Right cardiac atrium (tissue), 5 donors: ENCODE data around the gene TRAPPC2L. TPM values are rescaled to one million over a fixed set of nuclear protein-coding genes. Genes with fewer than 3 reads are reported as not detected.

Source experiments
- ATAC-seq, 2 donors: fragments of 200-7000 bp; cut with Tn5 transposase; one replicate each; pipeline versions ENCODE4 v1.8.0 to v1.9.1; 2020; ENCODE audit warnings: moderate library complexity in 2 of 2, mild to moderate bottlenecking in 1 of 2
- DNase-seq, 3 donors: peaks; one replicate each; pipeline ENCODE4 v3.0.0-alpha.2; 2020
- H3K27ac ChIP-seq: one replicate; pipeline ENCODE4 v1.5.1; 2013; ENCODE audit warnings: mild to moderate bottlenecking, low read length, control low read depth, moderate library complexity
- H3K27me3 ChIP-seq: one replicate; pipeline ENCODE4 v1.6.1; 2013; ENCODE audit not compliant: control insufficient read depth, insufficient read depth
- H3K4me1 ChIP-seq: one replicate; pipeline ENCODE4 v1.6.1; 2013; ENCODE audit warnings: low read length; ENCODE audit not compliant: control insufficient read depth, insufficient read depth
- H3K4me3 ChIP-seq: one replicate; pipeline ENCODE4 v1.5.1; 2013; ENCODE audit warnings: low read length, control low read depth
- H3K9me3 ChIP-seq: one replicate; pipeline ENCODE4 v1.6.1; 2013; ENCODE audit warnings: low read length; ENCODE audit not compliant: control insufficient read depth
- WGBS: extraction: QIAGEN DNeasy Blood & Tissue Kit; methylation state at CpG from one replicate; pipeline ENCODE4 v1.1.7; 2013; 5-methylcytosine and 5-hydroxymethylcytosine counted together
- intact Hi-C, 4 donors: fragments of 100-400 bp; cut with DNase I; formaldehyde crosslinking; loops; one replicate each; pipeline versions ENCODE4 v1.11.0 to v1.14.0; 2022 to 2023
- polyA plus RNA-seq: library from polyadenylated mRNA; stranded (reverse); fragments of 200-250 nt; gene quantifications from one replicate; pipeline ENCODE4 v1.2.3, GENCODE V29; 2013
- total RNA-seq, 4 donors: library from RNA; stranded (reverse); fragmentation: NEBNext Ultra II Directional; extraction: Animal tissue kit (Norgen Biotek cat#: 25700); gene quantifications; one replicate each; pipeline ENCODE4 v1.2.1, GENCODE V29; 2021
- donor health status: healthy with polysubstance abuse.
- donor health status: DM: no; HTN: yes; CAD: no.
- donor health status: DM: no; HTN: no; CAD: no.
- donor health status: DM: no; HTN: yes; CAD: no; lungs with severe emphysema.
- donor health status: DM: yes; HTN: yes; CAD: no.

The TRAPPC2L gene
- total and polyA plus RNA-seq, 5 donors = 43.7 to 61.5 (median 49.6) TPM

DNA sequence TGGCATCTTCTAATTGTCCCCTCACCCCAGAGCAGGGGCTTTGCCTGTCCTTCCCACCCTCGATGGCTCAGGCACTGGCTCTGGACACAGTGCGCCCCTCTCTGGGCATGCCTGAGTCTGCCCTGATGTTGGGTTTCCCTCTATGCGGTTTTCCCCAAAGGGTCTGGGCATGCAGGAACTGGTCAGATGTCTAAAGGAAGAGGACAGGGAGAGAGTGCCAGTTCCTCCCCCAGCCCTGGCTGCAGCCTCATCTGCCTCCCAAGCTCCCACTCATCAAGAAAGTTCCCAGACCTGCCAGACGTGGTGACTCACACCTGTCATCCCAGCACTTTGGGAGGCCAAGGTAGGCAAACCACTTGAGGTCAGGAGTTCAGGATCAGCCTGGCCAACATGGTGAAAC is 50.8 kb downstream of the TRAPPC2L start:
- intact Hi-C loops = no loop called here
- WGBS = 80% methylated on average over 4 of the region's 4 CpGs
- DNase-seq (no peak), ATAC-seq (no peak)
- Histone ChIP-seq H3K27ac (no peak overlapping the region), H3K27me3 (no peaks in the 10 kb centered on the region), H3K4me3 (no peak overlapping the region), H3K4me1 (no peaks in the 10 kb centered on the region), H3K9me3 (no peaks in the 10 kb centered on the region)

DNA sequence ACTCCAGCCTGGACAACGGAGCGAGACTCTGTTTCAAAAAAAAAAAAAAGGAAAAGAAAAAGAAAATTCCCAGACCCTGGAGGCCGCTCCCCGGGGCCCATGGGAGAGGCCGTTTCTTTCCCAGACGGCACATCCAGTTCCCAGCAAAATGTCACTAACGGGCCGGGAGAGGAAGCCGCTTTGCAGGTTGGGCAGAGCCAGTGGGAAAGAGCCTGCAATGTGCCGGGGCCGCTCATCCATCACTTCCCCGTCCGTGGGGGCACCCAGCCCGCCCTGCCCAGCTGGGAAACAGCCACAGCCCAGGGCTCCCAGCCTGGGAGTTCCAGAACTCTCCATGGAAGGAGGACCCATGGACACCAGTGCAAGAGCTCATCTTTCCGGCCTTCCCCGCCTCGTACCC is 51.4 kb downstream of the TRAPPC2L start:
- H3K27me3 ChIP-seq = no peaks in the 10 kb centered on the region
- H3K4me3 ChIP-seq = no peak overlapping the region
- ATAC-seq = no peak
- H3K27ac ChIP-seq = no peak overlapping the region
- no peaks in the 10 kb centered on the region for H3K9me3 ChIP-seq
- 73% methylated on average over 17 of the region's 17 CpGs for WGBS
- no peak for DNase-seq
- H3K4me1 ChIP-seq = no peaks in the 10 kb centered on the region
- intact Hi-C loops = no loop called here

GRCh38 chr16:88909431-88910210 is 52.7 kb downstream of the TRAPPC2L start:
- H3K27ac ChIP-seq = no peak overlapping the region
- intact Hi-C loops = no loop called here
- no peak overlapping the region for H3K4me3 ChIP-seq
- 60% methylated on average over 44 of the region's 44 CpGs for WGBS
- ATAC-seq (peak; percentile 8 to 43), DNase-seq (peak; percentile 53 to 88 (median 76))
- H3K9me3 ChIP-seq = no peaks in the 10 kb centered on the region
- no peaks in the 10 kb centered on the region for H3K27me3 ChIP-seq
- H3K4me1 ChIP-seq = no peaks in the 10 kb centered on the region

GRCh38 chr16:88910284-88911135 is 53.6 kb downstream of the TRAPPC2L start:
- no peaks in the 10 kb centered on the region for H3K4me1 ChIP-seq
- no peak for ATAC-seq

DNA sequence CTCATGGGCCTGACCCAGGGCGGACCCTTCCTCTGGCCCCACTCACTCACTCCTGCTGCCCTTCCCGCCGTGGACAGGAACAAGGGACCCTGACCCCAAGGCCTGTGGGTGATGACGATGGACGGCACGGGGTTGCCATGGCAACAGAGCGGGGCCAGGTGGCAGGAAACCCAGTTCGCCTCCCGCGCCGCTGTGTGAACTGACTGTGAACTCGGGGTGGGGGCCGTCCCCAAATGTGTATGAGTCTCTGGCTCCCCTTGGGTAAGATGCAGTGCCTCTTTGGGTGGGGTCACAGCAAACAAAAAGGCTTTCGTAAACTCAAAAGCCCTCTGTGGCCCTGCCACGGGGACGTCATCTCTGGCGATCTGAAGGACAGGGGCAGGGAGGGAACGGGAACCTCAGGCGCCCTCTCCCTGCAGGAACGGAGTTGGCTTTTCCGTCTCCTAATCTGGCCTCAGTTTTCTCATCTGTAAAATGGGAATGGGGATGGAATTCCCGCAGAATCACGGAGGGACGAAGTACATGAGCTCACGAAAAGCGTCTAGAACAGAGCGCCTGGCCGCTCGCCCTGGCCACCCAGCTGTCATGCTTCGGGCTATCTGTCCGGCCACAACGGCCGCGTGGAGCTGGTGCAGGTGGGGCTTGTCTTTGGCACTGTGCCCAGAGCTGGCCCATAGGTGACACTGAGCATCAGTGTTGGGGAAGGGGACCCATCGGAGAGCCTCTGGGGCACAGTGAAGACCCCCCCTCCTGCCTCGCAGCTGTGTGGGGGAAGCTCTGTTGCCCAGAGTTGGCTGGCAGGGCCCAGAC is 54.4 kb downstream of the TRAPPC2L start:
- WGBS = 69% methylated on average over 36 of the region's 36 CpGs
- Histone ChIP-seq H3K4me3 (no peak overlapping the region), H3K27ac (no peak overlapping the region), H3K4me1 (no peaks in the 10 kb centered on the region), H3K27me3 (no peaks in the 10 kb centered on the region), H3K9me3 (no peaks in the 10 kb centered on the region)
- intact Hi-C loops = no loop called here
- DNase-seq (no peak), ATAC-seq (no peak)

More at GRCh38 chr16:88910284-88911135, 53.6 kb downstream of the TRAPPC2L start:
- DNase-seq = no peak
- intact Hi-C loops = no loop called here
- no peaks in the 10 kb centered on the region for H3K27me3 ChIP-seq
- H3K27ac ChIP-seq = no peak overlapping the region
- H3K9me3 ChIP-seq = no peaks in the 10 kb centered on the region
- H3K4me3 ChIP-seq = no peak overlapping the region
- WGBS = 63% methylated on average over 26 of the region's 26 CpGs

DNA sequence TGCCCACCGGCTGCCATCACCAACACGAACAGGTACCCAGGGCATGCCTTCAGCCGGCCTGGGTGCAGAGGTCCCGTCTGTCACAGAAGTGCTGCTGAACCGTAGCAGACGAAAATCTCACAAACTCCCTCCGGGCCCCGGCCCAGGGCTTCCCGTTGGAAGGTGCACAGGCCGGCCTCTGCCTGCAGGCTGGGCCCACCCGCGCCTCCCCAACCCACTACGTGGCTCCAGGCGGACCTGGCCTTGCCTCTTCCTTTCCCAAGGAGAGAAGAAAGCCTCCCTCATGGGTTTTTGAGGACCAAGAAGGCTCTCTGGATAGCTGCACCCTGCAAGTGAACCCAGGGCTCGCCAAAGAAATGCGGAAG is 55.0 kb downstream of the TRAPPC2L start:
- ATAC-seq (no peak), DNase-seq (no peak)
- WGBS = 88% methylated on average over 16 of the region's 16 CpGs
- intact Hi-C loops = no loop called here
- Histone ChIP-seq H3K27me3 (no peaks in the 10 kb centered on the region), H3K4me1 (no peaks in the 10 kb centered on the region), H3K9me3 (no peaks in the 10 kb centered on the region), H3K27ac (no peak overlapping the region), H3K4me3 (no peak overlapping the region)

Other genes starting within 250 kb of the TRAPPC2L start
- not detected for gene IL17C, start 218.6 kb upstream of the TRAPPC2L start, total RNA-seq
- not detected for gene IL17C, start 218.6 kb upstream of the TRAPPC2L start, polyA plus RNA-seq
- 100 to 1,000 TPM in 1 of 4 donors, 10 to 100 TPM in 3; 53.9 to 101 (median 70.7) TPM for gene CYBA, start 206.1 kb upstream of the TRAPPC2L start, total RNA-seq
- 84.2 TPM for gene CYBA, start 206.1 kb upstream of the TRAPPC2L start, polyA plus RNA-seq
- gene MVD, start 194.0 kb upstream of the TRAPPC2L start, total RNA-seq = 10 to 100 TPM; 29.8 to 32.0 (median 31.2) TPM
- gene MVD, start 194.0 kb upstream of the TRAPPC2L start, polyA plus RNA-seq = 35.9 TPM
- 1 to 10 TPM in 3 of 4 donors, under 1 TPM in 1; 0.39 to 2.8 (median 1.6) TPM for gene SNAI3, start 170.6 kb upstream of the TRAPPC2L start, total RNA-seq
- gene SNAI3, start 170.6 kb upstream of the TRAPPC2L start, polyA plus RNA-seq = 2.7 TPM
- gene RNF166, start 150.7 kb upstream of the TRAPPC2L start, total RNA-seq = 10 to 100 TPM; 15.0 to 23.8 (median 19.2) TPM
- 18.4 TPM for gene RNF166, start 150.7 kb upstream of the TRAPPC2L start, polyA plus RNA-seq
- gene CTU2, start 150.6 kb upstream of the TRAPPC2L start, total RNA-seq = 10 to 100 TPM; 11.1 to 16.3 (median 12.4) TPM
- gene CTU2, start 150.6 kb upstream of the TRAPPC2L start, polyA plus RNA-seq = 11.4 TPM
- 10 to 100 TPM; 21.7 to 45.6 (median 29.8) TPM for gene PIEZO1, start 71.9 kb upstream of the TRAPPC2L start, total RNA-seq
- 37.3 TPM for gene PIEZO1, start 71.9 kb upstream of the TRAPPC2L start, polyA plus RNA-seq
- gene CDT1, start 53.3 kb upstream of the TRAPPC2L start, total RNA-seq = 1 to 10 TPM in 2 of 4 donors, under 1 TPM in 2; 0.57 to 3.1 (median 1.1) TPM
- 0.27 TPM for gene CDT1, start 53.3 kb upstream of the TRAPPC2L start, polyA plus RNA-seq
- gene APRT, start 45.2 kb upstream of the TRAPPC2L start, total RNA-seq = 10 to 100 TPM; 40.8 to 65.8 (median 50.7) TPM
- gene APRT, start 45.2 kb upstream of the TRAPPC2L start, polyA plus RNA-seq = 82.0 TPM
- 10 to 100 TPM; 17.6 to 22.3 (median 18.8) TPM for gene GALNS, start 180 bp upstream of the TRAPPC2L start, total RNA-seq
- 21.0 TPM for gene GALNS, start 180 bp upstream of the TRAPPC2L start, polyA plus RNA-seq
- not detected for gene PABPN1L, start 9.5 kb downstream of the TRAPPC2L start, total RNA-seq
- not detected for gene PABPN1L, start 9.5 kb downstream of the TRAPPC2L start, polyA plus RNA-seq
- 1 to 10 TPM; 5.6 to 8.5 (median 6.9) TPM for gene CBFA2T3, start 120.1 kb downstream of the TRAPPC2L start, total RNA-seq
- gene CBFA2T3, start 120.1 kb downstream of the TRAPPC2L start, polyA plus RNA-seq = 7.3 TPM
- 10 to 100 TPM; 13.9 to 22.4 (median 16.7) TPM for gene ACSF3, start 236.7 kb downstream of the TRAPPC2L start, total RNA-seq
- 16.4 TPM for gene ACSF3, start 236.7 kb downstream of the TRAPPC2L start, polyA plus RNA-seq